Spleen (tissue), 11 donors: ENCODE data around the gene SPATC1L. TPM values are rescaled to one million over a fixed set of nuclear protein-coding genes. Genes with fewer than 3 reads are reported as not detected.
A peak's percentile ranks its signal among the peaks of the same experiment; 100 is the strongest.

Experiments used
- DNase-seq: peaks from one replicate; pipeline ENCODE4 v3.0.0-alpha.2; 2020
- H3K27ac ChIP-seq, 8 donors: fragments of 200-600 bp; sonication (generic) in 7 of 8; 1 replicate in 4 of 8; 2 replicates in 4 of 8; pipeline versions ENCODE4 v1.5.0 to v1.8.0; 2016 to 2021; ENCODE audit warnings: inconsistent platforms in 4 of 8, mild to moderate bottlenecking in 4 of 8, moderate library complexity in 1 of 8
- H3K27me3 ChIP-seq, 7 donors: fragments of 200-600 bp; sonication (generic) in 6 of 7; replicated peaks in 1 of 7; 1 replicate in 4 of 7; 2 replicates in 3 of 7; pipeline versions ENCODE4 v1.5.0 to v1.8.0; 2016 to 2021; ENCODE audit warnings: inconsistent platforms in 3 of 7, mild to moderate bottlenecking in 1 of 7
- H3K36me3 ChIP-seq, 6 donors: fragments of 200-600 bp; sonication (generic) in 5 of 6; 1 replicate in 4 of 6; 2 replicates in 2 of 6; pipeline versions ENCODE4 v1.5.0 to v1.8.0; 2016 to 2021; ENCODE audit warnings: inconsistent platforms in 2 of 6
- H3K4me1 ChIP-seq, 6 donors: fragments of 200-600 bp; sonication (generic) in 5 of 6; 1 replicate in 3 of 6; 2 replicates in 3 of 6; pipeline versions ENCODE4 v1.5.0 to v1.8.0; 2016 to 2021; ENCODE audit warnings: inconsistent platforms in 3 of 6
- H3K4me3 ChIP-seq, 8 donors: fragments of 200-600 bp; sonication (generic) in 7 of 8; 1 replicate in 4 of 8; 2 replicates in 4 of 8; pipeline versions ENCODE4 v1.5.0 to v1.8.0; 2016 to 2021; ENCODE audit warnings: inconsistent platforms in 4 of 8, mild to moderate bottlenecking in 4 of 8, moderate library complexity in 2 of 8
- H3K9me3 ChIP-seq, 8 donors: fragments of 200-600 bp; sonication (generic) in 7 of 8; 1 replicate in 4 of 8; 2 replicates in 4 of 8; pipeline versions ENCODE4 v1.5.0 to v1.8.0; 2016 to 2021; ENCODE audit warnings: inconsistent platforms in 4 of 8
- CTCF ChIP-seq, 11 experiments: fragments of 200-600 bp in 7 of 11; fragments of 450-650 bp in 4 of 11; sonication (generic) in 4 of 11; IDR thresholded peaks in 8 of 11; conservative IDR thresholded peaks in 3 of 11; 1 replicate in 7 of 11; 2 replicates in 4 of 11; pipeline versions ENCODE4 v1.4.0 to v1.8.0; 2016 to 2021; ENCODE audit warnings: antibody characterized with exemption in 11 of 11, inconsistent platforms in 4 of 11, mild to moderate bottlenecking in 1 of 11
- POLR2A ChIP-seq, 3 donors: fragments of 450-650 bp; IDR thresholded peaks; one replicate each; pipeline ENCODE4 v1.5.1; 2017; ENCODE audit warnings: antibody characterized with exemption in 3 of 3, mild to moderate bottlenecking in 1 of 3
- POLR2AphosphoS5 ChIP-seq, 3 donors: sonication (generic); formaldehyde crosslinking; IDR thresholded peaks; one replicate each; pipeline ENCODE4 v1.5.1; 2017; ENCODE audit warnings: antibody characterized with exemption in 3 of 3
- WGBS, 5 donors: extraction: QIAGEN DNeasy Blood & Tissue Kit in 3 of 5; methylation state at CpG; one replicate each; pipeline versions ENCODE4 v1.1.5 to v1.1.7; 2013 to 2018; 5-methylcytosine and 5-hydroxymethylcytosine counted together
- intact Hi-C: fragments of 100-400 bp; cut with DNase I; formaldehyde crosslinking; loops from one replicate; pipeline ENCODE4 v1.15.0; 2023; ENCODE audit warnings: low total_unique reads
- polyA plus RNA-seq, 3 donors: library from polyadenylated mRNA; stranded (reverse); fragments of 200-250 nt; gene quantifications; one replicate each; pipeline ENCODE4 v1.2.1, GENCODE V29; 2013
- total RNA-seq, 7 donors: library from RNA; depleted of rRNA in 3 of 7; stranded (reverse); fragments of >200 nt in 3 of 7; fragmentation: NEBNext Ultra II Directional in 4 of 7; extraction: Animal tissue kit (Norgen Biotek cat#: 25700) in 4 of 7; gene quantifications; one replicate each; pipeline versions ENCODE4 v1.1.0 to v1.2.1, GENCODE V29; 2016 to 2021
- donor health status: healthy with polysubstance abuse.
- donor health status: DM: no; HTN: no; CAD: no; lungs with moderate emphysema.
- donor health status: DM: no; HTN: no; CAD: no.
- donor health status: Bipolar disorder and iron deficiency.
- donor health status: healthy.
- donor health status: DM: no; HTN: no; CAD: no.
- donor health status: DM: yes; HTN: yes; CAD: no.

SPATC1L gene
- total and polyA plus RNA-seq, 10 donors: 4.4 to 13.4 (median 9.8) TPM

DNA sequence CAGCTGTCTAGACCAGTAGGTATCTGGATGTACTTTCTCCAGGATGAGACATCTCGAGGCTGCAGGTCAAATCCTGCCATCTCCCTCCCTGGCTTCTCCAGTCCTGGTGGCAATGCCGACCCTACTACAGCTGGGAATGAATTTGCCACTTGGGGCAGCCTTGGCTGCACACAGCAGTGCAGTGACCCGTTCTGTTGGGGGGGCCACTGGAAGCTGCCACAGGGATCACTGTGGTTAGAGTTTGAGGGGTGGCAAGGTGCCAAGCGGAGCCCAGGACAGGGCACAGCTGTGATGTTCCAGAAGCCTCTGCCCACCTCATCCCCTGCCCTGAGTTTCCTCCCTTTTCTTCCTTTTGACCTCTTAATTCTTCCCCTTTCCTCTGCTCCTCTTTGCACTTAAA lies 69.3 kb downstream of the SPATC1L start:
- H3K27me3 ChIP-seq: no peaks in the 10 kb centered on the region
- peaks cover 0 to 15% (median 10%) of the 10 kb centered on the region in 8 donors for H3K9me3 ChIP-seq
- peak; percentile 56 for DNase-seq
- no peak overlapping the region for H3K4me3 ChIP-seq
- H3K36me3 ChIP-seq: peaks cover 0 to 83% (median 50%) of the 10 kb centered on the region in 6 donors
- no peak overlapping the region for H3K27ac ChIP-seq
- WGBS, 5 donors: 85 to 93% (median 90%) methylated on average over 4 of the region's 4 CpGs
- intact Hi-C loops: no loop called here
- no peak for TF ChIP-seq CTCF (IDR thresholded peaks at IDR 0.05 in 8 of 11, conservative IDR thresholded peaks at IDR 0.05 in 3 of 11)
- TF ChIP-seq POLR2AphosphoS5 (IDR thresholded peaks at IDR 0.05): no peak
- TF ChIP-seq POLR2A (IDR thresholded peaks at IDR 0.05): no peak
- H3K4me1 ChIP-seq: peaks cover 0 to 5% (median 0%) of the 10 kb centered on the region in 6 donors

DNA sequence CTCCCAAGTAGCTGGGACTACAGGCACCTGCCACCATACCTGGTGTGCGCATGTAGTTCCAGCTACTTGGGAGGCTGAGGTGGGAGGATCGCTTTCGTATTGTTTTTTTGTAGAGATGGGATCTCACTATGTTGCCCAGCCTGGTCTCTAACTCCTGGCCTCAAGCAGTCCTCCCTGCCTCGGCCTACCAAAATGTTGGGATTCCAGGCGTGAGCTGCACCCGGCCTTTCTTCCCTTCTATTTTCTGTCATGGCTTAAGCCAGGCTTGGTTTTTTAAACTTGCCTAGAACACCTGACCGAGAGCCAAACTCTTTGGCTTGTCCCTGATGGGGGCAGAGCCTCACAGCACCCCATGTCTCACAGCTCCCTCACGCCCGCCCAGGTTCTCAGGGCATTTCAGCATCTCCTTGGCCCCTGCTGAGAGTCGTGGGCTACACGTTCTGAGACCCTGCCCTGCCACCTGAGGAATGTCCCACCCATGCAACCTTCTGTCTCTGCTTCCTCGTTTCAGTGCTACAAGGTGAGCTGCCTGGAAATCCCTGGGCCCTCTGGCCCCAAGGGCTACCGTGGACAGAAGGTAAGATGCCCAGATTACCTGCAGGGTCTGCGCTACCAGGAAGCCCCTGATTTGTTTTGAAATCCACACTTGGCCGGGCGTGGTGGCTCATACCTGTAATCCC lies 70.6 kb downstream of the SPATC1L start:
- DNase-seq: no peak
- intact Hi-C loops: no loop called here
- TF ChIP-seq POLR2A (IDR thresholded peaks at IDR 0.05): no peak
- TF ChIP-seq POLR2AphosphoS5 (IDR thresholded peaks at IDR 0.05): no peak
- Histone ChIP-seq H3K27ac (no peak overlapping the region), H3K9me3 (peaks cover 0 to 20% (median 10%) of the 10 kb centered on the region in 8 donors), H3K36me3 (peaks cover 0 to 70% (median 42%) of the 10 kb centered on the region in 6 donors), H3K27me3 (peaks cover 0 to 7% (median 0%) of the 10 kb centered on the region in 7 donors), H3K4me1 (peaks cover 0 to 6% (median 0%) of the 10 kb centered on the region in 6 donors), H3K4me3 (no peak overlapping the region)
- 91 to 96% (median 93%) methylated on average over 12 to 16 of the region's 16 CpGs for WGBS, 5 donors

DNA sequence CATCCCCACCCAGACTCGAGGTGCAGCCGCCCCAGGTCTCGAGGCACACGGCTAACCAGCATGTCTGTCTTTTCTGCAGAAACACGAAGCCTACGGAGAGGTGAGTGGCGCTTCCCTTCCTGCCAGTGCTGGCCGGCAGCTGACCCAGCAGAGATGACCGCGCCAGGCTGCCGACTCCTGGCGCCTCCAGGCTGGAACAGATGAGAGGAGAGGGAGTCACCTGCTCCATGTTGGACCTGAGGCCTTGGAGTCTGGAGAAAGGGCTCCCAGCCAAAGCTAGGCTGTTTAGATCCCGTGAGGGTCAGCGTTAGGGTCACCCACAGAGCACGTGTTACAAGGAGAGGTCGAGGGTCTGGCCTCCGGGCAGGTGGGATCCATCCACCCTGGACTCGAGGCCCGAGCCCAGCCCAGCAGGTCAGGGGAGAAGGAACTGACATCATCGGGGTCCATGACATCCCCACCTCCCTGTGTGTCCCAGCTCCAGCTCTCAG lies 71.5 kb downstream of the SPATC1L start:
- Histone ChIP-seq H3K4me3 (no peak overlapping the region), H3K36me3 (peaks cover 0 to 61% (median 34%) of the 10 kb centered on the region in 6 donors)
- DNase-seq: no peak

More for the DNA sequence above, 71.5 kb downstream of the SPATC1L start:
- intact Hi-C loops: no loop called here
- Histone ChIP-seq H3K4me1 (peaks cover 0 to 6% (median 0%) of the 10 kb centered on the region in 6 donors), H3K27me3 (peaks cover 0 to 8% (median 0%) of the 10 kb centered on the region in 7 donors), H3K9me3 (peaks cover 0 to 29% (median 17%) of the 10 kb centered on the region in 8 donors), H3K27ac (no peak overlapping the region)
- 89 to 94% (median 91%) methylated on average over 14 to 20 of the region's 20 CpGs for WGBS, 5 donors
- TF ChIP-seq CTCF (IDR thresholded peaks at IDR 0.05 in 8 of 11, conservative IDR thresholded peaks at IDR 0.05 in 3 of 11): no peak
- TF ChIP-seq POLR2AphosphoS5 (IDR thresholded peaks at IDR 0.05): no peak
- no peak for TF ChIP-seq POLR2A (IDR thresholded peaks at IDR 0.05)
